ENCODE results near the gene EPB41.

The EPB41 gene

GRCh38 chr1:29157269-29157601, 242.9 kb downstream of the EPB41 start:
- no peak for ATAC-seq (replicated peaks)
- H3K4me1 Mint-ChIP-seq: no peaks in the 10 kb centered on the region
- peaks cover 38 to 39% of the 10 kb centered on the region in 2 donors for H3K36me3 Mint-ChIP-seq
- no peak overlapping the region for H3K4me3 Mint-ChIP-seq
- no peaks in the 10 kb centered on the region for H3K27me3 Mint-ChIP-seq
- H3K9me3 Mint-ChIP-seq: no peaks in the 10 kb centered on the region
- no peak for DNase-seq
- H3K27ac Mint-ChIP-seq: no peak overlapping the region

DNA sequence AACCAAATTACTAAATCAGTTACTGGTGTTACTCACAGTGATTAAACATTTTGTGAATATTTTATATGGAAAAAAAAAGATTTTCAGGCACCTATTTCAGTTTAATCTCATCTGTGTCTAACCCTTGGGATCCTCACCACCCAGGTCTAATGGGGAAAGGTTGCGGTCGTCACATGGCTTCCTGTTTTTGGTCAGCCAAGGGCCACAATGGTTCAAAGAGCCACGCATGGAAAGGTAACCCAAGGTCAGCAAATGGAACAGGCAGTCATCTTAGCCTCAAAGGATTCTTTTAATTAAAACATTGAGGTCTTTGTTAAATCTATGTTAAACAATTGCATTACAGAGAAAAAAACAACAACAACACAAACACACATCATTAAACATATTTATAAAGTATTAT, 245.4 kb downstream of the EPB41 start:
- no peaks in the 10 kb centered on the region for H3K27me3 Mint-ChIP-seq
- H3K4me1 Mint-ChIP-seq: peaks cover 5 to 15% of the 10 kb centered on the region in 2 donors
- no peaks in the 10 kb centered on the region for H3K9me3 Mint-ChIP-seq
- no peak for ATAC-seq (replicated peaks)
- H3K4me3 Mint-ChIP-seq: no peak overlapping the region
- H3K27ac Mint-ChIP-seq: no peak overlapping the region
- peaks cover 35 to 38% of the 10 kb centered on the region in 2 donors for H3K36me3 Mint-ChIP-seq
- DNase-seq: no peak

DNA sequence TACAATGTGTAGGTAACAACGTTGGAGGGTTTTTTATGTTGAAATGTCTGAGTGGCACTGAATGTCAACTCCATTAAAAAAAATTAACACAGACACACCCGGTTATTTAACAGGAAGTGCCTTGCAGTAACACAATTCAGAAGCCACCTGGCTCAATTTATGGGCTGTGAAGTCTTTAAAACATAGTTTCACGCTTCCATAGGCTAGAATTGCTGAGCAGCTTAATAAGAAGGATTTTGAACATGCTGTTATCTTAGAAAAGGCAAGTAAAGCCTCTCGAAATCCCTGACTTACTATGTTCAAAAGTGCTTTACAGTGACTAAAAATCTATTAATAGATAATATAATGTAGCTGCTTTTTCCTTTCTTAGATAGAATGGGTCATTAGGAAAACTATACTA, 247.7 kb downstream of the EPB41 start:
- no peak for ATAC-seq (replicated peaks)
- no peak overlapping the region for H3K4me3 Mint-ChIP-seq
- peaks cover 11 to 25% of the 10 kb centered on the region in 2 donors for H3K4me1 Mint-ChIP-seq
- no peaks in the 10 kb centered on the region for H3K27me3 Mint-ChIP-seq
- H3K9me3 Mint-ChIP-seq: no peaks in the 10 kb centered on the region
- no peak overlapping the region for H3K27ac Mint-ChIP-seq
- peaks cover 35 to 39% of the 10 kb centered on the region in 2 donors for H3K36me3 Mint-ChIP-seq
- DNase-seq: no peak

- H3K36me3 Mint-ChIP-seq: peaks cover 35 to 42% of the 10 kb centered on the region in 2 donors
- H3K27ac Mint-ChIP-seq: no peak overlapping the region
- no peaks in the 10 kb centered on the region for H3K9me3 Mint-ChIP-seq
- H3K27me3 Mint-ChIP-seq: no peaks in the 10 kb centered on the region
- peaks cover 11 to 26% of the 10 kb centered on the region in 2 donors for H3K4me1 Mint-ChIP-seq
- DNase-seq: no peak
- no peak overlapping the region for H3K4me3 Mint-ChIP-seq
- ATAC-seq (replicated peaks): no peak
These were observed 248.2 kb downstream of the EPB41 start for GRCh38 chr1:29162476-29163138.

GRCh38 chr1:29164588-29164987, 250.2 kb downstream of the EPB41 start:
- no peak for DNase-seq
- peaks cover 27 to 38% of the 10 kb centered on the region in 2 donors for H3K36me3 Mint-ChIP-seq
- no peak overlapping the region for H3K4me3 Mint-ChIP-seq
- H3K9me3 Mint-ChIP-seq: no peaks in the 10 kb centered on the region
- no peak overlapping the region for H3K27ac Mint-ChIP-seq
- ATAC-seq (replicated peaks): no peak
- H3K4me1 Mint-ChIP-seq: peaks cover 15 to 40% of the 10 kb centered on the region in 2 donors
- no peaks in the 10 kb centered on the region for H3K27me3 Mint-ChIP-seq

GRCh38 chr1:29166291-29166878, 252.0 kb downstream of the EPB41 start:
- Mint-ChIP-seq H3K27me3 (no peaks in the 10 kb centered on the region), H3K36me3 (peaks cover 27 to 50% of the 10 kb centered on the region in 2 donors), H3K4me3 (no peak overlapping the region), H3K27ac (no peak overlapping the region), H3K9me3 (no peaks in the 10 kb centered on the region), H3K4me1 (peaks cover 26 to 58% of the 10 kb centered on the region in 2 donors)
- no peak for ATAC-seq (replicated peaks)
- DNase-seq: no peak

- ATAC-seq (replicated peaks): no peak
- Mint-ChIP-seq H3K27ac (no peak overlapping the region), H3K9me3 (no peaks in the 10 kb centered on the region), H3K4me3 (no peak overlapping the region), H3K36me3 (peaks cover 25 to 50% of the 10 kb centered on the region in 2 donors), H3K27me3 (no peaks in the 10 kb centered on the region), H3K4me1 (peaks cover 33 to 64% of the 10 kb centered on the region in 2 donors)
- no peak for DNase-seq
These were observed 253.5 kb downstream of the EPB41 start for GRCh38 chr1:29167904-29168303.

Data from stimulated activated naive B cell treated with anti-CD40 and anti-IgM and Interleukin-4, amounts not matched to agents 10 μg/mL and 1 μg/mL and 100 μg/mL, for 72 hours (primary cell).